Stimulated activated CD8-positive, alpha-beta memory T cell treated with anti-CD3 and anti-CD28 coated beads, Interleukin-15, amount 100 ng/mL, for 1 hour (primary cell): ENCODE measurements around the gene ATRNL1.

Source experiments
- DNase-seq: peaks from one replicate; pipeline ENCODE4 v3.0.0-alpha.2; 2020; ENCODE audit warnings: low read depth

The ATRNL1 gene

GRCh38 chr10:115844591-115844990 is 751.4 kb downstream of the ATRNL1 start:
- DNase-seq = no peak

GRCh38 chr10:115845921-115846320 is 752.8 kb downstream of the ATRNL1 start:
- no peak for DNase-seq

GRCh38 chr10:115846528-115846927 is 753.4 kb downstream of the ATRNL1 start:
- DNase-seq = no peak

GRCh38 chr10:115849197-115849596 is 756.0 kb downstream of the ATRNL1 start:
- no peak for DNase-seq

DNA sequence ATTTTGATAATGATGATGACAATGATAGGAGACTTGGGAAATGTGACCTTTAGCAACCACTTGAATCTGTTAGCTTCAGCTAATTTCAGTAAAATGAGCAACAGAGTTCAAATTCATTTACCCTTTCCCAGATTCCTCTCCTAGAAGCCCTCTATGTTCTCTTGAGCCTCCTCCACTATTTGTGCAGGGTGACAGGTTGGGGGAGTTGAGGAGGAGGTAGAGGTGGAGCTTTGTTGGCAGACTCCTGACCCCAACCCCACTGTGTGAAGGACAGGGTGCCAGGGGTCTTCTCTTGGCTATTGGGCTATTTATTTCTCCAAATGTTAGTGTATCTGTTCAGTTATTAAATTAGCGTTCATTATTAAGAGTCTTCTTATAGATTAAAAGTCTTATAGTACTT is 757.5 kb downstream of the ATRNL1 start:
- DNase-seq = no peak

- no peak for DNase-seq
Observed at GRCh38 chr10:115851695-115852094, 758.5 kb downstream of the ATRNL1 start.

DNA sequence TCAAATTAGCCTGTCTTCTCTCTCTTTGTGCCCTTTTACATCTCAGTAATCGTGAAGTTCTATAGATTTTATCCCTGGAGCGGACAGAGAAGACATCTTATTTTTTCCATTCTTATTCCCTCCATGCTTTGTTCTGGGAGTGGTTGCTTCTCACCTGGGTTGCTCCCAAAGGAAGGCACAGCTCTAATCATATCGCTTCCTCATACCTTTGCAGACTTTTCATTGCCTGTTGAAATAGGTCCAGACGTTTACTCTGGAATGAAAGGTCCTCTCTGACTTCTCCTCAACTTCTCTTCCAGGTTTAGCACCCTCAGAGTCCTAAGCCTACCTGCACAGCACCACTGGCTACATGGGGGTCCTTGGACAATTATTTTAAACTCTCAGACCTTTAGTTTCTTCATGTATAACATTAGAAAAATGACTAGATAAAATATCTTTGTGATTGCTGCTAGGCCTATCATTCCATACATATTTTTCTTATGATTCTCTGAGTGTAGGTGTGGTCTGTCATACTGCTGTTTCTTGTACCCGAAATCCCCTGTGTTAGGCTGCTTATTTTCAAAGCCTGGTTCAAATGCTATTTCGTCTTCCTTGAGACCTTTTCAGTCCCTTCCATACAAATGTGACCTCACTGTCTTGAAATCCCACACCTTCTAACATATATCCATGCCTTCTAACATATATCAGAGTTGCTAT is 761.7 kb downstream of the ATRNL1 start:
- DNase-seq = no peak

DNA sequence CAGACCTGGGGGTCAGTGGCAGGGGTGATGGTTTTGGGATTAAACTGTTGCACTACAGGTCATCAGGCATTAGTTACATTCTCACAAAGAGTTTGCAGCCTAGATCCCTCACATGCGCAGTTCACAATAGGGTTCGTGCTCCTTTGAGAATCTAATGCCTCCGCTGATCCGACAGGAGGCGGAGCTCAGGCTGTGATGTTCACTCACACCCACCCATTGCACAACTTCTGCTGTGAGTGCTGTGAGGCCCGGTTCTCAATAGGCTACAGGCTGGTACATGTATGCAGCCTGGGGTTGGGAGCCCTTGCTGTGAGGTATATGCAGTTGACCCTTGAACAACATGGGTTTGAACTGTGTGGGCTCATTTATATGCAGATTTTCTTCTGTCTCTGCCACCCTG is 763.4 kb downstream of the ATRNL1 start:
- DNase-seq = no peak

DNA sequence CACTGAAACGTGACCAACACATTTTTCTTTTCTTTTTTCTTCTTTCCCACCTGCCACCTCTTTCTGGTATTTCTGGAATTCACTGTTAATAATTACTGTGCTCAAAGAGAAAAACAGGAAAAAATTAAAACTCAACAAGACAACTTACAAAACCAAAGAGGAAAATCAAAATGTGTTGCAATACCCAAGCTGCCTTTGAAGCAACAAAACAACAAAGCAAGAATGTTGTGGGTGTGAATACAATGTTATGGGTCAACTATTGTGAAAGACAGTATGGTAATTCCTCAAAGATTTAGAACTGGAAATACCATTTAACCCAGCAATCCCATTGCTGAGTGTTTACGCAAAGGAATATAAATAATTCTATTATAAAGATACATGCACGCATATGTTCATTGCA is 764.7 kb downstream of the ATRNL1 start:
- no peak for DNase-seq

DNA sequence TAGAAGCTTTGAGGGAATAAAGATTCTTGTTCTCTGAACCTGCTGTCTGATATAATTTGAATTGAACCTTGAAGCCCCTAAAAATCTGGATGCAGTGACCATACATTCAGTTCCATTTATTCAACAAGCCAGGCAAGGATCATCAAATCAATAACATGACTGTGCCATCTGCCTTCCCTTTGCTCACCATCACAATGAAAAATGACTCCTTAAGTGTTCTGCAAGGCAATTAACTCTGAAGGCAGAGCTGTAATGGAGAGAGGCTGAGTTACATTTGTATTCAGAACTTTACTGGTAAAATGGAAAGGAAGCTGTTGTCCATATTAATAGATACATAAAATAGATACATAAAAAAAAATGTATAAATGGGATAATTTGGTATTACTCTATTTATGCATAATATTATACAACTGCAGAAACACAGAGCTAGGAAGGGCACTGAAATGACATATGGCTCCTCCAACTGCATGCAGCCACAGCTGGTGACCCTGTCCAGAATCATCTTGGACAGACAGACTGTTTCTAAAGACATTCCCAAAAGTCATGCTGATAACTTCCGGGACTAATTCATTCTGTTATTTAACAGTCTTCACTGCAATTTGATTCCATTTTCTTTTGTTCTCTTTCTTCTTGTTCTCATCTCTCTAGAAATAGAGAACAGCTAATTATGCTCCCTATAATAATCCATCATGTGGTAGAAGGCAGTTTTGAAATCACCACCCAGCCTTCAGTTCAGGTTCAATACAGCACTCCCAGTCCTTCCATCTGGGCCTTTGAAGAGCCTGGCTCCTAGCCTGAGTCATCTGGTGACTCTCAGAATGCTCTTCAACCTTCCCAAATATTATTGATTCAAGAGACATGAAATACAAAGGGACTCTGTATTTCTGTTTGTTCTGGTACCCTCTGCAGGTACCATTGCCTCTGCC is 767.3 kb downstream of the ATRNL1 start:
- DNase-seq = no peak

DNA sequence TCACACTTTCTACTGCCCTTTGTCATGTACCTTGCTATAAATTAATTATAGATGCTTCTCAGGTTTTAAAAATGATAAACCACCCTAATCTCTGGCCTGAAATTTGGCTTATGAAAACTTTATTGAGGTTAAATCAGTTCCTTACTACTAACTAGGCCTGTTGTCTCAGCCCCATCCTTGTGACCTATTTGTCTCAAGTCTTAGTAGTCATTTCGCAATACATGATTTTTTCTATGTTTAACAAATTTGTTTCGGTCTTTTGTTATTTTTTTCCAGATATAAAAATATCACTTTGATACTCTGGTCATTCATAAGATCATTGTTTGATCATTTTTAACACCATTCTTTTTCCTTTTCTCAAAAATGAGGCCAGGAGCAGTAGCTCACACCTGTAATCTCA is 768.3 kb downstream of the ATRNL1 start:
- no peak for DNase-seq

DNA sequence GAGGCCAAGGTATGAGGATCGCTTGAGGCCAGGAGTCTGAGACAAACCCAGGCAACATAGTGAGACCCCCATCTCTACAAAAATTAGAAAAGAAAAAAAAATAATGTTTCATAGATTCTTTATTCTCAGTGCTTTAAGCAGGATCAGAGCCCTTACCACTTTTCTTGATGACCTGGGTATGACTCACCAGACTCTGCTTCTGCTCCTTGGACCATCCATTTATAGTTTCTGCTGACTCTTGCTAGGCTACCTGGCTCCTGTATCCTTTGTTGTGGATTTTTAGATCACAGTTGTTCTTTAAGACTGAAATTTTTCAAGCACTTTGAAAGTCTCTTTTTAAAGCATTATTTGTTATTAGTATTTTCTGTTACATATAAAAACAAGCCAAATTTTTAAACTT is 768.7 kb downstream of the ATRNL1 start:
- DNase-seq = no peak

DNA sequence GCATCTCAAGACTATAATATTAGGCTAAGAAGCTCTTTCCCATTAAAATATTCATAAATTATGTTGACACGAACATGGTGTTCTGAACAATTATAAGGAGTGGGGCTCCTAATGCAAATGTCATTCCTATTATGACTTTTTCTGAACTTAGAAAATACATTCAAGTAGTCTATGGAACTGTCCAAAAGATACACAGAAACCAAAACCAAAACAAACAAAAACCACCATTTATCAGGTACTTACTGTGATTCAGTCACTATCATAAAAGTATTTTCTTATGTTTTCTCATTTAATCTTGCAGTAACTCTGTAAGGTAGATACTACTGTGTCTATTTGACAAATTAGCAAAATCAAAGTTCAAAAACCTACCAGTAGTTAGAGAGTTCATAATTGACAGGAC is 773.0 kb downstream of the ATRNL1 start:
- no peak for DNase-seq

- no peak for DNase-seq
Observed at GRCh38 chr10:115866691-115867090, 773.5 kb downstream of the ATRNL1 start.

GRCh38 chr10:115867305-115867704 is 774.1 kb downstream of the ATRNL1 start:
- DNase-seq = no peak

DNA sequence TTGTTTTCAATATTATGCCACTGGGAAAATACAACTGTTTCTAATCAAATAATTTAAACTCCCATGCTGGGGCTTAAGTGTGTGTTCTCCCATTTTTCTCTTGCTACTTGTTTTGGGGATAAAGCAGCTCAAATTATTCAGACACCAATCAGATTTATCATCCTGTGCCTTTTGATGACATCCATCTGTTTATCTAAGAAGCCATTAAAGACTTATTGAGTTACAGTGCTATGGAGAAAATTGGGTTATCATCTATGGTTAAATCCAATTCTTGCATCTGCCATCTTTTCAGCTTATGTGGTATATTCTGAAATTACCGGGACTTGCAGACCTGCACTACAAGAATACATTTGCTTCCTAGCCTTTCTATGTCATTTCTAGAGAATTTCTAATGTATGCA is 778.7 kb downstream of the ATRNL1 start:
- DNase-seq = no peak

GRCh38 chr10:115875172-115875571 is 782.0 kb downstream of the ATRNL1 start:
- DNase-seq = no peak

DNA sequence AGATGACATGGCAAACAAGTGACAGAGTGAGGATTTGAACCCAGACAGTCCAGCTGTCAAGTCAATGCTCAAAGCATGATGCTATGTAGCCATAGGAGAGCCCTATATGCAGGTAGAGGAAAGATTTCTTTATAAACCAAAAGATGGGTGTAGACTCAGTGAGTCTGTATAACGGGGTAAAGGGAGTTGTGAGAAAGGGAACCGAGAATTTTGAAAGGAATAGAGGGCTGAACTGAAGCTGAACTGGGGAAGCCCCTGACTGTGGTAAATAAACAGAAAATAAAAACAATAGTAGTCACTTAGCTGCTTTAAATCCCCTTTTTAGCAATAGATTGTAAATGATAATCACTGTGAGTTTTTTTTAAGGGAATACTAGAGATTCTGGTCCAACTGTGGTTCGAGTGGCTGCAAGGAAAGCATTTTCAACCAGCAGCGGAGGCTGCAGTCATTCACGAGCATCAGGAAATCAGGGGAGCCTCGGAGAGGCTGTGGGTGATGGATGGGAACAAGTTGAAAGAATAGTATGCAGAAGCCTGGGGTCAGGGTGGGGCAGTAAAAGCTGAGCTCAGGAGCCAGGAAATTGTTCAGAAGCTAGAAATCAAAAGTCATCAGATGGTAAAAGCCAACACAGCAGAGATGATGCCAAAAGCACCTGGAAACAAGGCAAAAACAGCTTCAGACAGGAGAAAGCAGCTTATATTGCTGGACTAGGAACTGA is 786.4 kb downstream of the ATRNL1 start:
- DNase-seq = no peak

- DNase-seq = no peak
Observed at GRCh38 chr10:115882021-115882420, 788.9 kb downstream of the ATRNL1 start.

DNA sequence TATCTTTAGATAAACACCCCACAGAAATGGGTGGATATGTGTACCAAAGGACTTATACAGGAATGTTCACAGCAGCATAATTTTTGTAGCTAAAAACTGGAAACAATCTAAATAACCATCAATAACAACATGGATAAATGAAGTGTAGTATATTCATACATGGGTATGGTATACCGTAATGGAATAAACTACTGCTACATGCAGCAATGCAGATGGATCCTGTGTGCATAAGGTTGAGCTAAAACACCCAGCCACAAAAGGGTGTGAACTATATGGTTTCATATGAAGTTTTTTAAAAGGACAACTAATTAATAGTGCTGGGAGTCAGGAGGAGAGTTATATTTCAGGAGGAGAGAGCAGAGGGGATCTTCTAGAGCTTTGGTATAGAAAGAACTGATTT is 790.2 kb downstream of the ATRNL1 start:
- no peak for DNase-seq

DNA sequence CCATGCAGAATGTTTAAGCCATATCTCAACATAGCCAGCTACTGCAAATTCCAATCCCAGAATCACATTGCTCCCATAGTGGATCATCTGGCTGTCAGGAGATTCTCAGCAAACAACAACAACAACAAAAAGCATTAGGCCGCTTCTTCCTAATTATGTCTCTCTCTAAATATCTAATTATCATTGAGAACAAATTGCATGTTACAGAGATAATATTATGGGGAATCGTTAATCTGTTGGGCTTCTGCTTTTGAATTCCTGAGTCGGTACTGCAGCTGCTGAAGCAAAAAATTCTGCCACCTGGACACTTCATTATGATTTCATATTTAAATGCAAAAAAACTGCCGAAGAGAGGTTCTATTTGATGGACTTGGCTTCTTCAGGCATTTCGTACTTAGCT is 791.2 kb downstream of the ATRNL1 start:
- DNase-seq = no peak

GRCh38 chr10:115895166-115895565 is 802.0 kb downstream of the ATRNL1 start:
- no peak for DNase-seq

DNA sequence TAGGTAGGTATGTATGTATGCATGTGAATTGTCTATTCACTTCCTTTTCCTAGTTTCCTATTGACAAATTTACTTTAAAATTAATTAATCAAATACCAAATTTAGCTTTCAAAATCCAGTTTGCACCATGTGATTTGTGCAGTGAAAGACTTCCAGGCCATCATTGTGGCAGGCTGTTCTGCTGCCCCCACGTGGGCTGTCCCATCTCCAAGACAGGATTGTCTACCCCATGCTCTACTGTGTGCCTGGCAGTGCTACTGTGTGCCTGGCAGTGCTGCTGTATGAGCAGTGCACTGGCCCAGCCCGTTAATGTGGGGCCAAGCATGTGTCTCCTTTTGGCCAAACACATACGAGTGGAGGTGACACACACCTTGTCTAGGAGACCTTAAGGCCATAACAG is 805.1 kb downstream of the ATRNL1 start:
- no peak for DNase-seq
